ENCODE data around the gene TUBGCP6.

- no peak for TF ChIP-seq POLR2A (IDR thresholded peaks at IDR 0.05)
- no peak for TF ChIP-seq CTCF (IDR thresholded peaks at IDR 0.05)
- TF ChIP-seq POLR2AphosphoS5 (IDR thresholded peaks at IDR 0.05) = no peak
Measured at GRCh38 chr22:50283821-50284220, 39.0 kb upstream of the TUBGCP6 start.

All from breast epithelium (tissue), 3 donors.